ENCODE measurements around the gene INPP5D. TPM values are rescaled to one million over a fixed set of nuclear protein-coding genes. Genes with fewer than 3 reads are reported as not detected.
"Not testable (repeated sequence)": the region's sequence is repeated elsewhere in the genome, so short reads cannot be mapped to it uniquely, and the experiment has no call there.

INPP5D gene
- total RNA-seq, 1 donor from 2014 or later, result 26.6 TPM

- DNase-seq (ENCODE audit: low read depth), result no peak
- Histone ChIP-seq H3K4me3 (ENCODE audit: low read depth, low read length) (no peak overlapping the region), H3K27me3 (ENCODE audit: control insufficient read depth, insufficient read depth, low read length) (no peaks in the 10 kb centered on the region), H3K36me3 (ENCODE audit: control insufficient read depth, insufficient read depth, low read length) (peaks cover 27% of the 10 kb centered on the region)
- no peak for FAIRE-seq
- no peak for TF ChIP-seq CTCF (IDR thresholded peaks at IDR 0.05; ENCODE audit: insufficient read depth, low read length, severe bottlenecking)
These were observed 128.9 kb downstream of the INPP5D start for GRCh38 chr2:233189025-233189424.

DNA sequence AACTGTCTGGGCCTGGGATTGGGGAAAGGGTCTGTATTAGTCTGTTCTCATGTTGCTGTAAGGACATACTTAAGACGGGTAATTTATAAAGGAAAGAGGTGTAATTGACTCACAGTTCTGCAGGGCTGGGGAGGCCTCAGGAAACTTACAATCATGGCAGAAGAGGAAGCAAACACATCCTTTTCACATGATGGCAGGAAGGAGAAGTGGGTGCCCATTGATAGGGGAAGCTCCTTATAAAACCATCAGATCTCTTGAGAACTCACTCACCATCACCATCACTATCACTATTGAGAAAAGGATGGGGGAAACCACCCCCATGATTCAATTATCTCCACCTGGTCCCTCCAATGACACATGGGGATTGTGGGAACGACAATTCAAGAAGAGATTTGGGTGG lies 130.9 kb downstream of the INPP5D start:
- not testable (repeated sequence) for H3K27me3 ChIP-seq (ENCODE audit: control insufficient read depth, insufficient read depth, low read length); FAIRE-seq; DNase-seq (ENCODE audit: low read depth); H3K4me3 ChIP-seq (ENCODE audit: low read depth, low read length)
- H3K36me3 ChIP-seq (ENCODE audit: control insufficient read depth, insufficient read depth, low read length), result peaks cover 20% of the 10 kb centered on the region

DNA sequence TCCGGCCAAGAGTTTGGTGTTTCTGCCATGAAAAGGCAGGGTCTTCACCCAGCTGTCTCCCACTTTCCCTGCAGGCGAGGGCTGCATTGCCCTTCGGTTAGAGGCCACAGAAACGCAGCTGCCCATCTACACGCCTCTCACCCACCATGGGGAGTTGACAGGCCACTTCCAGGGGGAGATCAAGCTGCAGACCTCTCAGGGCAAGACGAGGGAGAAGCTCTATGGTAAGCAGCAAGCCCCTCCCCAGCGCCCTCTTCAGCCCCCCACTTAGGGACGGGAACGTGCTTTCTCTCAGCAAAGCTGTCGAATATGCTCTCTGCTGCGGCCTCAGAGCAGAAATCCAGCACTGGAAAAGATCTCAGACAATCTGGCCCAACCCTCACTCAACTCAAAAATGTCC lies 133.6 kb downstream of the INPP5D start:
- DNase-seq (ENCODE audit: low read depth), result no peak
- peaks cover 24% of the 10 kb centered on the region for H3K36me3 ChIP-seq (ENCODE audit: control insufficient read depth, insufficient read depth, low read length)
- FAIRE-seq, result no peak
- no peaks in the 10 kb centered on the region for H3K27me3 ChIP-seq (ENCODE audit: control insufficient read depth, insufficient read depth, low read length)
- no peak for TF ChIP-seq CTCF (IDR thresholded peaks at IDR 0.05; ENCODE audit: insufficient read depth, low read length, severe bottlenecking)
- H3K4me3 ChIP-seq (ENCODE audit: low read depth, low read length), result no peak overlapping the region

DNA sequence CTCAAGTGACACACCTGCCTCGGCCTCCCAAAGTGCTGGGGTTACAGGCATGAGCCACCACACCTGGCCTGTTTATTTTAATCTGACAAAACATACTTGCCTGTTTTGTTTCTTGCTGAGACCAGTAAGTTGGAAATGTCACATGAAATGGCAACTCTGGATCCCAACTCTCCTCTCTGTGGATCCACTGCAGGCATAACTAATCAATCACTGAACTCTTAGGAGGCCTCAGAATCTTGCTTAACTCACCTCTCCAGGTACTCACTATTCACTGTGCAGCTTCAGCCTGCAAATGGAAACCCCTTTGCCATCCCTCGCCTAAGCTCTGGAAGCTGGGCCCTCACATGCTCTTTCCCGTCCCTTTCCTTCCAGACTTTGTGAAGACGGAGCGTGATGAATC lies 134.9 kb downstream of the INPP5D start:
- TF ChIP-seq CTCF (IDR thresholded peaks at IDR 0.05; ENCODE audit: insufficient read depth, low read length, severe bottlenecking), result no peak
- Histone ChIP-seq H3K27me3 (ENCODE audit: control insufficient read depth, insufficient read depth, low read length) (no peaks in the 10 kb centered on the region), H3K36me3 (ENCODE audit: control insufficient read depth, insufficient read depth, low read length) (peaks cover 15% of the 10 kb centered on the region), H3K4me3 (ENCODE audit: low read depth, low read length) (no peak overlapping the region)
- no peak for FAIRE-seq
- no peak for DNase-seq (ENCODE audit: low read depth)

DNA sequence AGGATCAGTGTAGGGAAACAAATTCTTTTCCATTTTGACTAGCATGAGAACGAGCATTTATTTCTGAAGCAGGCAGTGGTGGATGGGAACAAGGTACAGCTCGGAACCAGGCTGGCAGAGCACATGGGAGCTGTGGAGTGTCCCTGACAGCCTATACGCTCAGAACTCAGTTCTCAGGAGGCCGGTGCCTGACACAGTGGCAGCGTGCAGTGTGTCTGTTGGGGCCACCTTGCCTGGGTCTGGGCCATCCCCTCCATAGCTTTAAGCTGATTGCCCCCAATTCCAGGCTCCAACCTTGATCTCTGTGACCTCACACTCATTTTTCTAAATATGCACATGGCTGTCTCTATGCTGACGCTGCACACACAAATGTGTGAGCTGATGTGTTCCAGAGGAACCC lies 136.9 kb downstream of the INPP5D start:
- DNase-seq (ENCODE audit: low read depth) (no peak), FAIRE-seq (no peak)
- Histone ChIP-seq H3K36me3 (ENCODE audit: control insufficient read depth, insufficient read depth, low read length) (peaks cover 13% of the 10 kb centered on the region), H3K4me3 (ENCODE audit: low read depth, low read length) (no peak overlapping the region), H3K27me3 (ENCODE audit: control insufficient read depth, insufficient read depth, low read length) (no peaks in the 10 kb centered on the region)
- TF ChIP-seq CTCF (IDR thresholded peaks at IDR 0.05; ENCODE audit: insufficient read depth, low read length, severe bottlenecking), result no peak

DNA sequence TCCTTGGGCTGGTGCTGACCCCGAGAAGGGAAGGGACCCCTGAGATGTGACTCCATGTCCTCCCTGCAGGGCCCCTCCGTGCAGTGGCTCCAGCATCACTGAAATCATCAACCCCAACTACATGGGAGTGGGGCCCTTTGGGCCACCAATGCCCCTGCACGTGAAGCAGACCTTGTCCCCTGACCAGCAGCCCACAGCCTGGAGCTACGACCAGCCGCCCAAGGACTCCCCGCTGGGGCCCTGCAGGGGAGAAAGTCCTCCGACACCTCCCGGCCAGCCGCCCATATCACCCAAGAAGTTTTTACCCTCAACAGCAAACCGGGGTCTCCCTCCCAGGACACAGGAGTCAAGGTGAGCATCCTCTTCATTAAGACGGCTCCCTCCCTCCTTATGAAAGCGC lies 137.9 kb downstream of the INPP5D start:
- no peaks in the 10 kb centered on the region for H3K27me3 ChIP-seq (ENCODE audit: control insufficient read depth, insufficient read depth, low read length)
- DNase-seq (ENCODE audit: low read depth) (no peak), FAIRE-seq (no peak)
- no peak overlapping the region for H3K4me3 ChIP-seq (ENCODE audit: low read depth, low read length)
- peaks cover 13% of the 10 kb centered on the region for H3K36me3 ChIP-seq (ENCODE audit: control insufficient read depth, insufficient read depth, low read length)
- TF ChIP-seq CTCF (IDR thresholded peaks at IDR 0.05; ENCODE audit: insufficient read depth, low read length, severe bottlenecking), result no peak

Measured in bronchial epithelial cell (primary cell).